Amniotic epithelial cell (primary cell): Measurements from ENCODE around the gene BICDL1.
"Not testable (repeated sequence)": the region's sequence is repeated elsewhere in the genome, so short reads cannot be mapped to it uniquely, and the experiment has no call there.

Experiments used
- DNase-seq: peaks from one replicate; pipeline ENCODE4 v3.0.0-alpha.2; 2010; ENCODE audit warnings: low read depth

BICDL1 gene

GRCh38 chr12:119988472-119989360 is at the start of gene BICDL1:
Gene BICDL1, plus strand, starts transcription at chr12:119989236. Its CDS starts 633 bp downstream, at chr12:119989869.
- peak; percentile 52 for DNase-seq

GRCh38 chr12:119940897-119941296 is 48.1 kb upstream of the BICDL1 start:
- peak; percentile 31 for DNase-seq

- DNase-seq = no peak
These were observed 46.6 kb upstream of the BICDL1 start for GRCh38 chr12:119942386-119942785.

GRCh38 chr12:119946213-119946612 is 42.8 kb upstream of the BICDL1 start:
- no peak for DNase-seq

GRCh38 chr12:119949145-119949544 is 39.9 kb upstream of the BICDL1 start:
- no peak for DNase-seq

- no peak for DNase-seq
These were observed 39.4 kb upstream of the BICDL1 start for GRCh38 chr12:119949594-119949993.

- peak; percentile 8 for DNase-seq
These were observed 33.0 kb upstream of the BICDL1 start for GRCh38 chr12:119956047-119956446.

GRCh38 chr12:119957135-119957534 is 31.9 kb upstream of the BICDL1 start:
- no peak for DNase-seq

- no peak for DNase-seq
These were observed 29.6 kb upstream of the BICDL1 start for GRCh38 chr12:119959435-119959834.

GRCh38 chr12:119964123-119964522 is 24.9 kb upstream of the BICDL1 start:
- no peak for DNase-seq

GRCh38 chr12:119964929-119965328 is 24.1 kb upstream of the BICDL1 start:
- no peak for DNase-seq

- no peak for DNase-seq
These were observed 8.8 kb upstream of the BICDL1 start for GRCh38 chr12:119980242-119980641.

- not testable (repeated sequence) for DNase-seq
These were observed 8.3 kb upstream of the BICDL1 start for GRCh38 chr12:119980702-119981101.

- peak; percentile 16 for DNase-seq
These were observed 310 bp downstream of the BICDL1 start for GRCh38 chr12:119989361-119989730.

GRCh38 chr12:119989731-119990381 is 820 bp downstream of the BICDL1 start:
- peak; percentile 52 for DNase-seq

- no peak for DNase-seq
These were observed 1.4 kb downstream of the BICDL1 start for GRCh38 chr12:119990382-119990874.

GRCh38 chr12:119992129-119992705 is 3.2 kb downstream of the BICDL1 start:
- no peak for DNase-seq

GRCh38 chr12:119994892-119995658 is 6.0 kb downstream of the BICDL1 start:
- no peak for DNase-seq

- DNase-seq = no peak
These were observed 7.4 kb downstream of the BICDL1 start for GRCh38 chr12:119996417-119996816.

- DNase-seq = peak; percentile 24
These were observed 9.6 kb downstream of the BICDL1 start for GRCh38 chr12:119998471-119999245.

- no peak for DNase-seq
These were observed 11.5 kb downstream of the BICDL1 start for GRCh38 chr12:120000556-120000955.
